Loucy (cell line): ENCODE measurements around the gene DIP2A.

Source experiments
- H2AFZ ChIP-seq: fragments of 200-600 bp; sonication (generic); 2 replicates; pipeline ENCODE4 v1.6.0; 2016; ENCODE audit warnings: antibody characterized with exemption, mild to moderate bottlenecking, low read length, moderate library complexity
- H3F3A ChIP-seq: fragments of 200-600 bp; 2 replicates; pipeline ENCODE4 v1.6.0; 2016; ENCODE audit warnings: antibody characterized with exemption, low read depth, mild to moderate bottlenecking
- H3K27me3 ChIP-seq: fragments of 200-600 bp; sonication (generic); 2 replicates; pipeline ENCODE4 v1.6.1; 2014; ENCODE audit warnings: low read length, mild to moderate bottlenecking; ENCODE audit not compliant: insufficient read depth, poor library complexity, severe bottlenecking
- H3K36me3 ChIP-seq: fragments of 200-600 bp; sonication (generic); 2 replicates; pipeline ENCODE4 v1.6.1; 2016; ENCODE audit warnings: low read length; ENCODE audit not compliant: insufficient read depth
- H3K4me1 ChIP-seq: fragments of 200-600 bp; sonication (generic); 2 replicates; pipeline ENCODE4 v1.5.1; 2014; ENCODE audit warnings: low read length, mild to moderate bottlenecking; ENCODE audit not compliant: insufficient read depth, poor library complexity, severe bottlenecking
- H3K4me2 ChIP-seq: fragments of 200-600 bp; sonication (generic); 2 replicates; pipeline ENCODE4 v1.6.0; 2014; ENCODE audit warnings: antibody characterized with exemption, low read length, low read depth, mild to moderate bottlenecking; ENCODE audit not compliant: poor library complexity, severe bottlenecking
- H3K4me3 ChIP-seq: fragments of 200-600 bp; sonication (generic); 2 replicates; pipeline ENCODE4 v1.5.1; 2014; ENCODE audit warnings: low read length, mild to moderate bottlenecking, mixed read lengths; ENCODE audit not compliant: poor library complexity, severe bottlenecking
- H3K79me2 ChIP-seq: fragments of 200-600 bp; sonication (generic); 2 replicates; pipeline ENCODE4 v1.6.1; 2014; ENCODE audit warnings: low read length; ENCODE audit not compliant: insufficient read depth
- H3K9ac ChIP-seq: fragments of 200-600 bp; sonication (generic); 2 replicates; pipeline ENCODE4 v1.6.0; 2014; ENCODE audit warnings: mild to moderate bottlenecking, low read depth, low read length, moderate library complexity; ENCODE audit not compliant: poor library complexity, severe bottlenecking
- H3K9me2 ChIP-seq: fragments of 200-600 bp; sonication (generic); replicated peaks from 2 replicates; pipeline ENCODE4 v1.6.1; 2016; ENCODE audit warnings: low read depth, low read length, mixed read lengths
- H3K9me3 ChIP-seq: fragments of 200-600 bp; sonication (generic); 2 replicates; pipeline ENCODE4 v1.6.1; 2014; ENCODE audit warnings: mild to moderate bottlenecking, antibody characterized with exemption, low read length, low read depth; ENCODE audit not compliant: insufficient read depth
- H4K20me1 ChIP-seq: fragments of 200-600 bp; sonication (generic); 2 replicates; pipeline ENCODE4 v1.6.0; 2014; ENCODE audit warnings: antibody characterized with exemption, low read length, mild to moderate bottlenecking; ENCODE audit not compliant: insufficient read depth, poor library complexity, severe bottlenecking
- EZH2phosphoT487 ChIP-seq: fragments of 200-600 bp; IDR thresholded peaks from 2 replicates; pipeline ENCODE4 v1.6.1; 2018; ENCODE audit warnings: antibody characterized with exemption, mild to moderate bottlenecking, moderate library complexity, borderline replicate concordance
- TF ChIP-seq, protein P1 (sequence below): fragments of 200-600 bp; sonication (generic); conservative IDR thresholded peaks from 2 replicates; pipeline ENCODE4 v1.5.1; 2014; ENCODE audit warnings: mild to moderate bottlenecking, antibody characterized with exemption, low read length

The DIP2A gene

DNA sequence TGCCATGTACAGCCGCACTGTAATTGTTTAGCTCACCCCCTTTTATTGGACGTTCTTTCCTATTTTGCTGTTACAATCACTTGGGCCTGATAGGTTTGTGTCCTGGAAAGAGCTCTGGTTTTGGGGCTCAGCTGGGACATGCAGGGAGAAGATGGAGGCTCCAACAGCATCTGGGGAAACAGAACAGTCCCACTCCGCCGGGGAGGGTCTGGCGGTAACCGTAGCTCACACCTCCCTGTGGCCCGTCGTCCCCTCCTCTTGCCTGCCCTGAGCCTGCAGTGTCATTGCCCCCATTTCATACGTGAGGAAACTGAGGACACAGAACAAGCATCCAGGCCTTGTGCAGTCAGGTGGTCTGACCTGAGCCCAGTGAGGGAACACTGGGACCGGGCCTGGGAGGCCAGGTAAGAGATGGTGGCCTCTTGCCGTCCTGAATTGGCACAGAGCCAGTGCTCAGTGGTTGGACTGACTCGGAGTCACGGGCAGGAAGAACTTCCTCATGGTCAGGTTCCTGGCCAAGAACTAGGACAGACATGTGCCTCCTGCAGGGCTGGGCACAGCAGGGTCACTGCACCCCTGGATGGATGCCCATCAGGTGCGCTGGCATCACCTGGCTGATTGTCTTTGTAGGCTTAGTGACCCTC is 104.4 kb downstream of the DIP2A start:
- H4K20me1 ChIP-seq: no peaks in the 10 kb centered on the region
- no peaks in the 10 kb centered on the region for H3K79me2 ChIP-seq
- no peaks in the 10 kb centered on the region for H3F3A ChIP-seq
- no peak overlapping the region for H3K4me3 ChIP-seq
- H2AFZ ChIP-seq: no peak overlapping the region
- H3K9ac ChIP-seq: no peak overlapping the region
- H3K9me2 ChIP-seq: no peaks in the 10 kb centered on the region
- no peaks in the 10 kb centered on the region for H3K27me3 ChIP-seq
- TF ChIP-seq, protein P1, sequence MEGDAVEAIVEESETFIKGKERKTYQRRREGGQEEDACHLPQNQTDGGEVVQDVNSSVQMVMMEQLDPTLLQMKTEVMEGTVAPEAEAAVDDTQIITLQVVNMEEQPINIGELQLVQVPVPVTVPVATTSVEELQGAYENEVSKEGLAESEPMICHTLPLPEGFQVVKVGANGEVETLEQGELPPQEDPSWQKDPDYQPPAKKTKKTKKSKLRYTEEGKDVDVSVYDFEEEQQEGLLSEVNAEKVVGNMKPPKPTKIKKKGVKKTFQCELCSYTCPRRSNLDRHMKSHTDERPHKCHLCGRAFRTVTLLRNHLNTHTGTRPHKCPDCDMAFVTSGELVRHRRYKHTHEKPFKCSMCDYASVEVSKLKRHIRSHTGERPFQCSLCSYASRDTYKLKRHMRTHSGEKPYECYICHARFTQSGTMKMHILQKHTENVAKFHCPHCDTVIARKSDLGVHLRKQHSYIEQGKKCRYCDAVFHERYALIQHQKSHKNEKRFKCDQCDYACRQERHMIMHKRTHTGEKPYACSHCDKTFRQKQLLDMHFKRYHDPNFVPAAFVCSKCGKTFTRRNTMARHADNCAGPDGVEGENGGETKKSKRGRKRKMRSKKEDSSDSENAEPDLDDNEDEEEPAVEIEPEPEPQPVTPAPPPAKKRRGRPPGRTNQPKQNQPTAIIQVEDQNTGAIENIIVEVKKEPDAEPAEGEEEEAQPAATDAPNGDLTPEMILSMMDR: no peak
- H3K36me3 ChIP-seq: peaks cover 3% of the 10 kb centered on the region; the same call in 1 of the 2 replicates
- peaks cover 22% of the 10 kb centered on the region for H3K4me1 ChIP-seq
- no peaks in the 10 kb centered on the region for H3K9me3 ChIP-seq
- H3K4me2 ChIP-seq: no peak overlapping the region

DNA sequence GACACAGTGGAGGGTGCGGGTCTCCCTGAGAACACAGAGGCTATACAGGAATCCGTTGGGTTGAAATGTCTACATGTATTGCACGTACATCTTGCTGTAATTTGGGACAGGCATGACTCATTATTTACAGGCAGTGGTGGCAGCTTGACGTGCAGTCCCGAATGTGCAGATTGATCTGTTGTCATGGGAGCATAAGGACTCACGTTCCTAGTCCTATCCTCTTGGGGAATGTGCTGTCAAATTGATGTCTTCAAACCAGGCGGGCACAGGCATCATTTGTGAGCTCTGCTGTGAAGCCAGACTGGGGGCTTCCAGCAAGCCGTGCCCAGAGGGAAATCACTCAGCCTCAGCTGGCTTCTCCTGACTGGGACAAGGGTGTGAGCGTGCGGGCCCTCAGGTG is 105.7 kb downstream of the DIP2A start:
- H3K4me2 ChIP-seq: no peak overlapping the region
- H3K79me2 ChIP-seq: no peaks in the 10 kb centered on the region
- no peak overlapping the region for H3K4me3 ChIP-seq
- no peak overlapping the region for H2AFZ ChIP-seq
- peaks cover 18% of the 10 kb centered on the region for H3K4me1 ChIP-seq
- peaks cover 3% of the 10 kb centered on the region; the same call in 1 of the 2 replicates for H3K36me3 ChIP-seq
- no peak overlapping the region for H3K9ac ChIP-seq
- H4K20me1 ChIP-seq: no peaks in the 10 kb centered on the region
- H3K9me2 ChIP-seq: no peaks in the 10 kb centered on the region
- H3F3A ChIP-seq: no peaks in the 10 kb centered on the region
- H3K9me3 ChIP-seq: no peaks in the 10 kb centered on the region
- no peaks in the 10 kb centered on the region for H3K27me3 ChIP-seq
- TF ChIP-seq, protein P1: no peak
- no peak for TF ChIP-seq EZH2phosphoT487

DNA sequence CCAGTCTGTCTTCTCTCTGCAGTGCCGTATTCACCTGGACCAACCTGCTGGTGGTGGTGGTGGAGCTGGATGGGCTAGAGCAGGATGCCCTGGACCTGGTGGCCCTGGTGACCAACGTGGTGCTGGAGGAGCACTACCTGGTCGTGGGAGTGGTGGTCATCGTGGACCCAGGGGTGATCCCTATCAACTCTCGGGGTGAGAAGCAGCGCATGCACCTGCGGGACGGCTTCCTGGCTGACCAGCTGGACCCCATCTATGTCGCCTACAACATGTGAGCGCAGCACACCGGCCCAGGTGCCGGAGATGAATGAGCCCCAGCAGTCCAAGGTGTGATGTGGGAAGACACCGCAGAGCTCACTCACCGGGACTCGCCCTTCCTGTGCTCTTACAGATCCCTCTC is 108.7 kb downstream of the DIP2A start:
- no peaks in the 10 kb centered on the region for H3K27me3 ChIP-seq
- H3K9ac ChIP-seq: no peak overlapping the region
- H4K20me1 ChIP-seq: no peaks in the 10 kb centered on the region
- H3F3A ChIP-seq: no peaks in the 10 kb centered on the region
- H2AFZ ChIP-seq: no peak overlapping the region
- H3K4me2 ChIP-seq: no peak overlapping the region
- TF ChIP-seq, protein P1: no peak
- TF ChIP-seq EZH2phosphoT487: no peak
- no peaks in the 10 kb centered on the region for H3K79me2 ChIP-seq
- H3K4me3 ChIP-seq: no peak overlapping the region
- peaks cover 3% of the 10 kb centered on the region; the same call in 1 of the 2 replicates for H3K36me3 ChIP-seq
- no peaks in the 10 kb centered on the region for H3K9me3 ChIP-seq
- no peaks in the 10 kb centered on the region for H3K4me1 ChIP-seq
- no peaks in the 10 kb centered on the region for H3K9me2 ChIP-seq
